Measurements from ENCODE around the gene CNTN5. TPM values are rescaled to one million over a fixed set of nuclear protein-coding genes. Genes with fewer than 3 reads are reported as not detected.

The CNTN5 gene
- total and polyA plus RNA-seq, 2 experiments from 2014 or later, result 9.6 to 10.6 TPM

GRCh38 chr11:99670067-99670676 is 649.4 kb downstream of the CNTN5 start:
- no peak overlapping the region for H2AFZ ChIP-seq
- no peaks in the 10 kb centered on the region for H3K9me2 ChIP-seq (replicated peaks; ENCODE audit: insufficient read depth)
- TF ChIP-seq EZH2phosphoT487 (IDR thresholded peaks at IDR 0.05; ENCODE audit: low read depth, severe bottlenecking, unreplicated experiment) (no peak), CTCF (IDR thresholded peaks at IDR 0.05; ENCODE audit: poor library complexity) (no peak), EZH2 (IDR thresholded peaks at IDR 0.05; ENCODE audit: borderline replicate concordance) (no peak)
- no peak for DNase-seq (ENCODE audit: low spot score)
- H3K9me3 ChIP-seq (ENCODE audit: low read depth), result no peaks in the 10 kb centered on the region
- no peak overlapping the region for H3K4me3 ChIP-seq
- WGBS (ENCODE audit: low lambda C conversion rate, missing lambda C conversion rate), result 73% methylated on average over 2 of the region's 2 CpGs
- H3K36me3 ChIP-seq (replicated peaks; ENCODE audit: insufficient read depth, low read depth), result no peaks in the 10 kb centered on the region
- H3K4me1 ChIP-seq (ENCODE audit: insufficient read depth), result no peaks in the 10 kb centered on the region
- no peaks in the 10 kb centered on the region for H3K27me3 ChIP-seq
- H3K27ac ChIP-seq, result no peak overlapping the region
- no peak overlapping the region for H3K4me2 ChIP-seq
- H4K20me1 ChIP-seq (ENCODE audit: insufficient read depth, poor library complexity, severe bottlenecking), result no peaks in the 10 kb centered on the region
- no peaks in the 10 kb centered on the region for H3K79me2 ChIP-seq

- H3K27me3 ChIP-seq, result no peaks in the 10 kb centered on the region
- H3K4me2 ChIP-seq, result no peak overlapping the region
- H3K4me1 ChIP-seq (ENCODE audit: insufficient read depth), result peaks cover 8% of the 10 kb centered on the region
- no peak overlapping the region for H3K27ac ChIP-seq
- H3K9me2 ChIP-seq (replicated peaks; ENCODE audit: insufficient read depth), result no peaks in the 10 kb centered on the region
- TF ChIP-seq EZH2 (IDR thresholded peaks at IDR 0.05; ENCODE audit: borderline replicate concordance) (no peak), EZH2phosphoT487 (IDR thresholded peaks at IDR 0.05; ENCODE audit: low read depth, severe bottlenecking, unreplicated experiment) (no peak), CTCF (IDR thresholded peaks at IDR 0.05; ENCODE audit: poor library complexity) (no peak)
- no peaks in the 10 kb centered on the region for H3K79me2 ChIP-seq
- no peaks in the 10 kb centered on the region for H4K20me1 ChIP-seq (ENCODE audit: insufficient read depth, poor library complexity, severe bottlenecking)
- H2AFZ ChIP-seq, result no peak overlapping the region
- no peak for DNase-seq (ENCODE audit: low spot score)
- H3K4me3 ChIP-seq, result no peak overlapping the region
- no peaks in the 10 kb centered on the region for H3K36me3 ChIP-seq (replicated peaks; ENCODE audit: insufficient read depth, low read depth)
- WGBS (ENCODE audit: low lambda C conversion rate, missing lambda C conversion rate), result 87% methylated on average over 8 of the region's 8 CpGs
- no peaks in the 10 kb centered on the region for H3K9me3 ChIP-seq (ENCODE audit: low read depth)
These were observed 651.2 kb downstream of the CNTN5 start for GRCh38 chr11:99671808-99672409.

GRCh38 chr11:99676292-99676691 is 655.5 kb downstream of the CNTN5 start:
- H3K4me2 ChIP-seq, result no peak overlapping the region
- H3K9me2 ChIP-seq (replicated peaks; ENCODE audit: insufficient read depth), result no peaks in the 10 kb centered on the region
- no peak overlapping the region for H2AFZ ChIP-seq
- DNase-seq (ENCODE audit: low spot score), result no peak
- H3K9me3 ChIP-seq (ENCODE audit: low read depth), result no peaks in the 10 kb centered on the region
- TF ChIP-seq EZH2phosphoT487 (IDR thresholded peaks at IDR 0.05; ENCODE audit: low read depth, severe bottlenecking, unreplicated experiment) (no peak), EZH2 (IDR thresholded peaks at IDR 0.05; ENCODE audit: borderline replicate concordance) (no peak), CTCF (IDR thresholded peaks at IDR 0.05; ENCODE audit: poor library complexity) (no peak)
- no peak overlapping the region for H3K4me3 ChIP-seq
- H3K79me2 ChIP-seq, result no peaks in the 10 kb centered on the region
- H3K27ac ChIP-seq, result no peak overlapping the region
- H3K4me1 ChIP-seq (ENCODE audit: insufficient read depth), result peaks cover 10% of the 10 kb centered on the region
- no peaks in the 10 kb centered on the region for H3K27me3 ChIP-seq
- H4K20me1 ChIP-seq (ENCODE audit: insufficient read depth, poor library complexity, severe bottlenecking), result no peaks in the 10 kb centered on the region
- 62% methylated on average over 4 of the region's 4 CpGs for WGBS (ENCODE audit: low lambda C conversion rate, missing lambda C conversion rate)
- H3K36me3 ChIP-seq (replicated peaks; ENCODE audit: insufficient read depth, low read depth), result no peaks in the 10 kb centered on the region

All from hepatocyte (in vitro differentiated cells).